C4-2B (cell line): ENCODE measurements around the gene FBXL17.

Experiments
- CTCF ChIP-seq: fragments of 450-650 bp; conservative IDR thresholded peaks from 2 replicates; pipeline ENCODE4 v1.5.1; 2017; ENCODE audit warnings: mild to moderate bottlenecking
- ZFX ChIP-seq: fragments of 450-650 bp; IDR thresholded peaks from 2 replicates; pipeline ENCODE4 v1.6.1; 2017

GRCh38 chr5:108420158-108420557 lies 38.3 kb upstream of the FBXL17 start:
- TF ChIP-seq ZFX (no peak), CTCF (no peak)
